GM13977 (cell line): ENCODE data around the gene IL1RAPL2.

Experiments used
- DNase-seq: peaks from one replicate; pipeline ENCODE4 v3.0.0; 2012; ENCODE audit warnings: low spot score
- in situ Hi-C: fragments of 300-500 bp; cut with MboI; formaldehyde crosslinking; loops from one replicate; pipeline ENCODE4 v1.12.0; 2022; ENCODE audit warnings: low sequenced_read_pairs, low pct_unique_long_range_greater_than_20kb, mixed read lengths, inconsistent platforms; ENCODE audit not compliant: unreplicated experiment
- TF ChIP-seq, protein P1 (sequence below): IDR thresholded peaks from 2 replicates; pipeline ENCODE4 v1.5.1; 2012; ENCODE audit warnings: mild to moderate bottlenecking, control low read depth; ENCODE audit not compliant: insufficient read depth; ENCODE audit errors: extremely low read depth, missing control alignments

IL1RAPL2 gene

DNA sequence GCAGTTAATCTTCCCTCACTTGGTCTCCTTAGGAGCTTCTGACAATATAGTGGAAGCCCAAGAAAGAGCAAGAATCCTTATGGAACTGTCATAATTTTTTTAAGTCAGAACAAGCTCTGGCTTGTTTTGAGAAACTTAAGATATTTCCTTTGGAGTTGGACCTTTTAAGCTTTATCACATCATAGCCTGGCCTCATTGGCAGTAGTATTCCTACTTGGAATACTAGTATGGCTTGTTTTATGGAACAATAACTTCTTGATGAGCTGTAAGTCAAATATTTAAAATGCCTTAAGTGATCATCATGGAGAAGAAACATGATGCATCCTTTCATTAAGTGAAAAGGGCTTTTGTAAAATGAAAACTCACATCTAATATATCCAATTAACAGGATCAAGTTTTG, 1178.3 kb downstream of the IL1RAPL2 start:
- no peak for DNase-seq
- in situ Hi-C loops, result no loop called here
- TF ChIP-seq, protein P1, sequence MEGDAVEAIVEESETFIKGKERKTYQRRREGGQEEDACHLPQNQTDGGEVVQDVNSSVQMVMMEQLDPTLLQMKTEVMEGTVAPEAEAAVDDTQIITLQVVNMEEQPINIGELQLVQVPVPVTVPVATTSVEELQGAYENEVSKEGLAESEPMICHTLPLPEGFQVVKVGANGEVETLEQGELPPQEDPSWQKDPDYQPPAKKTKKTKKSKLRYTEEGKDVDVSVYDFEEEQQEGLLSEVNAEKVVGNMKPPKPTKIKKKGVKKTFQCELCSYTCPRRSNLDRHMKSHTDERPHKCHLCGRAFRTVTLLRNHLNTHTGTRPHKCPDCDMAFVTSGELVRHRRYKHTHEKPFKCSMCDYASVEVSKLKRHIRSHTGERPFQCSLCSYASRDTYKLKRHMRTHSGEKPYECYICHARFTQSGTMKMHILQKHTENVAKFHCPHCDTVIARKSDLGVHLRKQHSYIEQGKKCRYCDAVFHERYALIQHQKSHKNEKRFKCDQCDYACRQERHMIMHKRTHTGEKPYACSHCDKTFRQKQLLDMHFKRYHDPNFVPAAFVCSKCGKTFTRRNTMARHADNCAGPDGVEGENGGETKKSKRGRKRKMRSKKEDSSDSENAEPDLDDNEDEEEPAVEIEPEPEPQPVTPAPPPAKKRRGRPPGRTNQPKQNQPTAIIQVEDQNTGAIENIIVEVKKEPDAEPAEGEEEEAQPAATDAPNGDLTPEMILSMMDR, result no peak

DNA sequence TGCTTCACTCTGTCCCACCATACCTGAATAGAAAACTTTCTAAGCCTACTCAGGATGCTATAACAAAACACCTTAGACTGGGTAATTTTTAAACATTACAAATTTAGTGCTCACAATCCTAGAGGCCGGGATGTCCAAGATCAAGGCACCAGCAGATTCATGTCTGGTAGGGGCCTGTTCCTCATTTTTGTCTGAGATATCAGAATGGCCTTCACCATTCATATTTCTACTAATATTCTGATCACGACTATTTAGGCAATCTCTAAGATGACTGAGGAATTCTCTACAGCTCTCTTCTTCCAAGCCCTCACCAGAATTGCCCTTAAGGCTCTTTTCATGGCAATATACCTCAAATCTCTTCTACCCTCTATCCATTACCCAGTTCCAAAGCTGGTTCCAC, 1178.9 kb downstream of the IL1RAPL2 start:
- DNase-seq, result no peak

GRCh38 chrX:105745863-105746262, 1179.9 kb downstream of the IL1RAPL2 start:
- no peak for DNase-seq
- TF ChIP-seq, protein P1, result no peak
- in situ Hi-C loops, result no loop called here

More for the DNA sequence above, 1178.9 kb downstream of the IL1RAPL2 start:
- in situ Hi-C loops, result no loop called here
- TF ChIP-seq, protein P1, result no peak

DNA sequence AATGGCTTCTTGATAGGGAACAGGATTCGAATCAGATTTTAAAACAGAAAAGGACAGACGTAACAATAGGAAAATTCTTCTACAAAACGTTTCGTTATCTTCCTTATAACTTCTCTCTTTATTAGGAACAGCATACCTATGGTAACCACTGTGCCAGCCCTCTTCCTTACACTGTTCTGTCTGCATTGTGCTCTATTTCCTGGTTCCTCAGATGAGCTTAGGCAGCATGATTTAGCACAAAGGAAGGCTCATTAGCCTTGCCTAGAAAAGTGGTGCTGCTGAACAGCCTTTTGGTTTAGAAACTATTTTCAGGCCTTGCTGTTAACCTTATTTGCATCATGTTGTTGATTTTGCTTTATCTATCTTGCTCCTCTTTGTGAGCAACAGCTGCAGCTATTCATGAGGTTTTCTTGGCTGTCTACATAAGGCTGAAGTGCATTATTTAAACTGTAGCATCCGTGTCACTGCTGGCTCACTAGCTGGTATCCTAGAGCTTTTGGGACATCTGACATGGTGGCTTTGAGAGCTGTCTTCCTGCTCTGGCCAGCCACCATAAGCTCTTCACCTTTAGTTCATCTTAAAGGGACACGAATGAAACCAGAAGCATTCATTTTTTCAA, 1186.4 kb downstream of the IL1RAPL2 start:
- DNase-seq, result no peak
- in situ Hi-C loops, result no loop called here

DNA sequence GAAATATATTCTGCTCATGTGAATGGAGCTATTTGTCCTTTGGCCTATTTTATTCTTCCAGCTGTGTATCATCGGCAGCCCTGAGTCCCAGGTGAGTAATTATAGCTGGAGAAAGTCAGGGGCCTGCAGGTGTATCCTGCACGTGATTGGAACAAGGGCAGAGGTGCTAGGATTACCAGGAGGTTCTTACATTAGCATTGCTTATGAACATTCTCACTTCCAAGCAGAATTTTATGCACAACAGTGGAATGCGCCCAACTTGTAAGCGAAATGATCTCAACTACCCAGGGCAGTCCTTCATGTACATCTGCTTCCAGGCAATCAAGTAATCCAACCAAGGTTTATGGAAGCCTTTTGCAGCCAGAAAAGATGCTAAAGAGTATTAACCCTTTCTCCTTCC, 1187.4 kb downstream of the IL1RAPL2 start:
- TF ChIP-seq, protein P1, result no peak
- in situ Hi-C loops, result no loop called here
- no peak for DNase-seq

More for the DNA sequence above, 1186.4 kb downstream of the IL1RAPL2 start:
- TF ChIP-seq, protein P1, result no peak

- TF ChIP-seq, protein P1, result no peak
- no peak for DNase-seq
- in situ Hi-C loops, result no loop called here
These were observed 1188.4 kb downstream of the IL1RAPL2 start for GRCh38 chrX:105754286-105754964.
